GM19023 (cell line): ENCODE measurements around the gene CYP11A1.
"Not testable (repeated sequence)": the region's sequence is repeated elsewhere in the genome, so short reads cannot be mapped to it uniquely, and the experiment has no call there.

Experiments used
- ATAC-seq: cut with Tn5 transposase; IDR thresholded peaks from one replicate; pipeline ENCODE4 v1.9.1; 2021; ENCODE audit warnings: mild to moderate bottlenecking, moderate library complexity; ENCODE audit not compliant: unreplicated experiment

CYP11A1 gene

GRCh38 chr15:74376825-74377581 is 9.6 kb upstream of the CYP11A1 start:
- no peak for ATAC-seq

- ATAC-seq, result no peak
Measured at GRCh38 chr15:74376226-74376625, 8.8 kb upstream of the CYP11A1 start.

GRCh38 chr15:74375303-74375693 is 7.9 kb upstream of the CYP11A1 start:
- ATAC-seq, result no peak

- ATAC-seq, result peak; percentile 1
Measured at GRCh38 chr15:74374648-74375302, 7.3 kb upstream of the CYP11A1 start.

- ATAC-seq, result peak; percentile 84
Measured at GRCh38 chr15:74373731-74374647, 6.5 kb upstream of the CYP11A1 start.

GRCh38 chr15:74373056-74373650 is 5.7 kb upstream of the CYP11A1 start:
- no peak for ATAC-seq

- no peak for ATAC-seq
Measured at GRCh38 chr15:74370471-74370870, 3.0 kb upstream of the CYP11A1 start.

GRCh38 chr15:74369756-74370155 is 2.3 kb upstream of the CYP11A1 start:
- ATAC-seq, result no peak

- ATAC-seq, result no peak
Measured at GRCh38 chr15:74369084-74369745, 1.8 kb upstream of the CYP11A1 start.

GRCh38 chr15:74368121-74368520 is 675 bp upstream of the CYP11A1 start:
- ATAC-seq, result no peak

- no peak for ATAC-seq
Measured at GRCh38 chr15:74365598-74366445, 1.6 kb downstream of the CYP11A1 start.

- ATAC-seq, result no peak
Measured at GRCh38 chr15:74364936-74365597, 2.4 kb downstream of the CYP11A1 start.

- no peak for ATAC-seq
Measured at GRCh38 chr15:74362482-74362881, 5.0 kb downstream of the CYP11A1 start.

GRCh38 chr15:74360855-74361254 is 6.6 kb downstream of the CYP11A1 start:
- ATAC-seq, result not testable (repeated sequence)

- ATAC-seq, result not testable (repeated sequence)
Measured at GRCh38 chr15:74359376-74359775, 8.1 kb downstream of the CYP11A1 start.

GRCh38 chr15:74357514-74357913 is 9.9 kb downstream of the CYP11A1 start:
- ATAC-seq, result not testable (repeated sequence)

GRCh38 chr15:74356050-74356449 is 11.4 kb downstream of the CYP11A1 start:
- not testable (repeated sequence) for ATAC-seq

- not testable (repeated sequence) for ATAC-seq
Measured at GRCh38 chr15:74353992-74354391, 13.5 kb downstream of the CYP11A1 start.

GRCh38 chr15:74352393-74352910 is 15.0 kb downstream of the CYP11A1 start:
- ATAC-seq, result no peak
